ENCODE data around the gene AKR1C8.
"Not testable (repeated sequence)": the region's sequence is repeated elsewhere in the genome, so short reads cannot be mapped to it uniquely, and the experiment has no call there.

DNA sequence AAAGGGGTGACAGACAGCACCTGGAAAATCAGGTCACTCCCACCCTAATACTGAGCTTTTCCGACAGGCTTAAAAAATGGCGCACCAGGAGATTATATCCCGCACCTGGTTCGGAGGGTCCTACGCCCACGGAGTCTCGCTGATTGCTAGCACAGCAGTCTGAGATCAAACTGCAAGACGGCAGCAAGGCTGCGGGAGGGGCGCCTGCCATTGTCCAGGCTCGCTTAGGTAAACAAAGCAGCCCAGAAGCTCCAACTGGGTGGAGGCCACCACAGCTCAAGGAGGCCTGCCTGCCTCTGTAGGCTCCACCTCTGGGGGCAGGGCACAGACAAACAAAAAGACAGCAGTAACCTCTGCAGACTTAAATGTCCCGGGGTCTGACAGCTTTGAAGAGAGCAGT is 75.1 kb downstream of the AKR1C8 start:
- TF ChIP-seq, protein P1, sequence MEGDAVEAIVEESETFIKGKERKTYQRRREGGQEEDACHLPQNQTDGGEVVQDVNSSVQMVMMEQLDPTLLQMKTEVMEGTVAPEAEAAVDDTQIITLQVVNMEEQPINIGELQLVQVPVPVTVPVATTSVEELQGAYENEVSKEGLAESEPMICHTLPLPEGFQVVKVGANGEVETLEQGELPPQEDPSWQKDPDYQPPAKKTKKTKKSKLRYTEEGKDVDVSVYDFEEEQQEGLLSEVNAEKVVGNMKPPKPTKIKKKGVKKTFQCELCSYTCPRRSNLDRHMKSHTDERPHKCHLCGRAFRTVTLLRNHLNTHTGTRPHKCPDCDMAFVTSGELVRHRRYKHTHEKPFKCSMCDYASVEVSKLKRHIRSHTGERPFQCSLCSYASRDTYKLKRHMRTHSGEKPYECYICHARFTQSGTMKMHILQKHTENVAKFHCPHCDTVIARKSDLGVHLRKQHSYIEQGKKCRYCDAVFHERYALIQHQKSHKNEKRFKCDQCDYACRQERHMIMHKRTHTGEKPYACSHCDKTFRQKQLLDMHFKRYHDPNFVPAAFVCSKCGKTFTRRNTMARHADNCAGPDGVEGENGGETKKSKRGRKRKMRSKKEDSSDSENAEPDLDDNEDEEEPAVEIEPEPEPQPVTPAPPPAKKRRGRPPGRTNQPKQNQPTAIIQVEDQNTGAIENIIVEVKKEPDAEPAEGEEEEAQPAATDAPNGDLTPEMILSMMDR (IDR thresholded peaks at IDR 0.05), result not testable (repeated sequence)
- TF ChIP-seq POLR2A (IDR thresholded peaks at IDR 0.05), result not testable (repeated sequence)

Data from Peyer's patch (tissue), 4 donors.